ENCODE measurements around the gene IPO11.

DNA sequence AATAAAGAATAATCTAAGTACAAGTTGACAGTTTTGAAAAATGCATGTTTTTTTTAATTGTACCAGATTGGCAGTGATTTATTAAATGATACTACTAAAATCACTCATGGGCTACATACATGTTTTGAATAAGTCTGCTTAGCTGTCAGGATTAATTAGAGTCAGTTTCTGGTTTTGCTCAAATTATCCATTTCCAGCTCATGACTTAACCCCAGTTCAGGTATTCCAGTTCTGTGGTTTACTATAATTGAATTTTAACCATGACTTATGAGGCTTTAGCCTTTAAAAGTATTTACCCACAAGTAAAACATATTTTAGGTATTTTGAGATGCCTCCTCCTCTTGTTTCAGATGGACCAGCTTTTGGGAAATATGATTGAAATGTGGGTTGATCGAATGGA lies 148.2 kb downstream of the IPO11 start:
- TF ChIP-seq, protein P1, sequence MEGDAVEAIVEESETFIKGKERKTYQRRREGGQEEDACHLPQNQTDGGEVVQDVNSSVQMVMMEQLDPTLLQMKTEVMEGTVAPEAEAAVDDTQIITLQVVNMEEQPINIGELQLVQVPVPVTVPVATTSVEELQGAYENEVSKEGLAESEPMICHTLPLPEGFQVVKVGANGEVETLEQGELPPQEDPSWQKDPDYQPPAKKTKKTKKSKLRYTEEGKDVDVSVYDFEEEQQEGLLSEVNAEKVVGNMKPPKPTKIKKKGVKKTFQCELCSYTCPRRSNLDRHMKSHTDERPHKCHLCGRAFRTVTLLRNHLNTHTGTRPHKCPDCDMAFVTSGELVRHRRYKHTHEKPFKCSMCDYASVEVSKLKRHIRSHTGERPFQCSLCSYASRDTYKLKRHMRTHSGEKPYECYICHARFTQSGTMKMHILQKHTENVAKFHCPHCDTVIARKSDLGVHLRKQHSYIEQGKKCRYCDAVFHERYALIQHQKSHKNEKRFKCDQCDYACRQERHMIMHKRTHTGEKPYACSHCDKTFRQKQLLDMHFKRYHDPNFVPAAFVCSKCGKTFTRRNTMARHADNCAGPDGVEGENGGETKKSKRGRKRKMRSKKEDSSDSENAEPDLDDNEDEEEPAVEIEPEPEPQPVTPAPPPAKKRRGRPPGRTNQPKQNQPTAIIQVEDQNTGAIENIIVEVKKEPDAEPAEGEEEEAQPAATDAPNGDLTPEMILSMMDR (conservative IDR thresholded peaks at IDR 0.05; ENCODE audit: low read depth in 2 of 2) = no peak
- TF ChIP-seq CREB1 (CRISPR knock-in tag; IDR thresholded peaks at IDR 0.05; ENCODE audit: low read depth) = no peak
- TF ChIP-seq EZH2 (IDR thresholded peaks at IDR 0.05; ENCODE audit: low read depth, unreplicated experiment) = no peak
- TF ChIP-seq EZH2phosphoT487 (IDR thresholded peaks at IDR 0.05; ENCODE audit: unreplicated experiment) = no peak
- no peak for TF ChIP-seq POLR2AphosphoS5 (IDR thresholded peaks at IDR 0.05; ENCODE audit: low read depth)
- no peak for TF ChIP-seq JUNB (IDR thresholded peaks at IDR 0.05; ENCODE audit: unreplicated experiment)
- TF ChIP-seq ETS1 (IDR thresholded peaks at IDR 0.05) = no peak
- TF ChIP-seq ZNF114 (CRISPR knock-in tag; IDR thresholded peaks at IDR 0.05) = no peak
- no peak for TF ChIP-seq STAT1 (IDR thresholded peaks at IDR 0.05; ENCODE audit: unreplicated experiment)
- no peak for TF ChIP-seq NANOG (IDR thresholded peaks at IDR 0.05; ENCODE audit: borderline replicate concordance)

Measured in GM23338 (cell line).